ENCODE data around the gene LCN10.

DNA sequence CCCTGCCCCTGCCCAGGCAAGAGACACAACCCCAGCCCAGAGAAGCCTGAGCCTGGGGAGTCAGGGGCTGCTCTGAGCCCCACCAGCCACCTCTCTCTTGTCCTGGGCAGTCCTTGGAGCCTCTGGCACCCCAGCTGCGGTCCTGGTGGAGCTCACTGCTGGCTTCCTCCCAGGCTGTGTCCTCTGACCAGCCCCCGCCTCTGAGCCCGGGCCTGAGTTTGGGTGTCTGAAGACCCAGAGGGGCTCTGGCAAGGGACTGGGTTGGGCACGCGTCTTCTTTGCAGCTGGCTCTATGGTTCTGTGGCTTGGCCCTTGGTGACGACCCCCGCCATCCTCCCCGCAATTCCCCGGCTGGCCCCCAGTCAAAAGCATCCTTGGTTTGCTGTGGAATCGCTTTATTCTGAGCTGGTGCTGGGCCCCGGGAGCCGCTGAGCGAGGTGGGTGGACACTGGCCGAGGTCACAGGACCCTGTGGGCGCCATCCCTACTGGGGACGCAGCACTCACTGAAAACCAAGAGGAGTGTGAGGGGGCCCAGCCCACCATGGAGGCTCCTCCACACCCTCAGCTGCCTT lies 985 bp upstream of the LCN10 start:
- no peak for TF ChIP-seq POLR2A (IDR thresholded peaks at IDR 0.05; ENCODE audit: extremely low read depth, insufficient read length)
- TF ChIP-seq CTCF (IDR thresholded peaks at IDR 0.05; ENCODE audit: low read depth, low read length), result no peak
